Motor neuron (in vitro differentiated cells): ENCODE measurements around the gene TF. TPM values are rescaled to one million over a fixed set of nuclear protein-coding genes. Genes with fewer than 3 reads are reported as not detected.
"Not testable (repeated sequence)": the region's sequence is repeated elsewhere in the genome, so short reads cannot be mapped to it uniquely, and the experiment has no call there.

Experiments used
- ATAC-seq, 8 experiments: fragments of 200-7000 bp; cut with Tn5 transposase; replicated peaks in 6 of 8; 2 replicates each; pipeline ENCODE4 v1.8.0; 2021; ENCODE audit warnings: mild to moderate bottlenecking in 8 of 8, moderate library complexity in 8 of 8
- H3K27ac ChIP-seq, 2 donors: fragments of 250-450 bp; sonication (Bioruptor Pico); 2 replicates each; pipeline ENCODE4 v1.9.0; 2021; ENCODE audit warnings: antibody characterized with exemption in 2 of 2, mild to moderate bottlenecking in 2 of 2, moderate library complexity in 1 of 2
- H3K4me1 ChIP-seq, 2 donors: fragments of 250-450 bp; sonication (Bioruptor Pico); replicated peaks in 1 of 2; 2 replicates each; pipeline ENCODE4 v1.6.1; 2021; ENCODE audit warnings: antibody characterized with exemption in 2 of 2, mild to moderate bottlenecking in 2 of 2, moderate library complexity in 1 of 2
- H3K4me3 ChIP-seq, 5 donors: fragments of 250-450 bp; sonication (Bioruptor Pico); 2 replicates each; pipeline ENCODE4 v1.9.0; 2021; ENCODE audit warnings: antibody characterized with exemption in 5 of 5, mild to moderate bottlenecking in 5 of 5, moderate library complexity in 4 of 5
- WGBS, 10 experiments: fragments of 450-650 bp; shearing (Covaris generic); methylation state at CpG; one replicate each; pipeline ENCODE4 v1.0.0; 2022; 5-methylcytosine and 5-hydroxymethylcytosine counted together
- in situ Hi-C, 9 experiments: fragments of 400-800 bp; cut with MboI; loops; one replicate each; pipeline ENCODE4 v1.15.0; 2021; ENCODE audit warnings: low sequenced_read_pairs in 9 of 9, low pct_unique_long_range_greater_than_20kb in 2 of 9; ENCODE audit not compliant: unreplicated experiment in 9 of 9
- total RNA-seq, 8 experiments: library from RNA; unstranded; fragments of 300-600 nt; gene quantifications; 2 replicates each; pipeline versions ENCODE4 v1.2.3 to v1.2.4, GENCODE V29; 2022

The TF gene
- total RNA-seq, 8 experiments from 2014 or later: 0.58 to 56.3 (median 2.0) TPM

DNA sequence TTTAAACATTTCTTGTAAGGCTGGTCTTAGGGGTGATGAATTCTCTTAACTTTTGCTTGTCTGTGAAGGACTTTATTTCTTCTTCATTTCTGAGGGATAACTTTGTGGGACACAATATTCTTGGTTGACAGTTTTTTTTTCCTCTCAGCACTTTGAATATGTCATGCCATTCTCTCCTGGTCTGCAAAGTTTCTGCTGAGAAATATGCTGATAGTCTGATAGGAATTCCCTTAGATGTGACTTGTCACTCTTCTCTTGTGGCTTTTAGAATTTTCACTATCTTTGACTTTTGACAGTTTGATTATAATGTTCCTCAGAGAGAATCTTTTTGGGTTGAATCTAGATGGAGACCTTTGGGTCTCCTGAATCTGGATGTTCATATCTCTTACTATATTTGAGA, 23.3 kb upstream of the TF start:
- no peak for ATAC-seq
- Histone ChIP-seq H3K4me1 (no peaks in the 10 kb centered on the region), H3K4me3 (no peak overlapping the region), H3K27ac (no peak overlapping the region)
- in situ Hi-C loops: no loop called here

- Histone ChIP-seq H3K4me1 (no peaks in the 10 kb centered on the region), H3K4me3 (no peak overlapping the region), H3K27ac (no peak overlapping the region)
- in situ Hi-C loops: no loop called here
- ATAC-seq: no peak
Measured at GRCh38 chr3:133730993-133731392, 15.2 kb upstream of the TF start.

GRCh38 chr3:133732231-133732630, 14.0 kb upstream of the TF start:
- H3K4me1 ChIP-seq, ATAC-seq, in situ Hi-C loops, H3K27ac ChIP-seq, H3K4me3 ChIP-seq: not testable (repeated sequence)
- 44 to 100% (median 90%) methylated on average over 1 to 5 of the region's 6 CpGs; no CpG with 5 or more reads in 2 of the 10 experiments for WGBS, 10 experiments

- no peaks in the 10 kb centered on the region for H3K4me1 ChIP-seq
- ATAC-seq: no peak
- H3K4me3 ChIP-seq: no peak overlapping the region
- WGBS, 10 experiments: 0 to 100% (median 20%) methylated on average over 1 to 3 of the region's 4 CpGs; no CpG with 5 or more reads in 3 of the 10 experiments
- in situ Hi-C loops: no loop called here
- no peak overlapping the region for H3K27ac ChIP-seq
Measured at GRCh38 chr3:133733226-133733625, 13.0 kb upstream of the TF start.

DNA sequence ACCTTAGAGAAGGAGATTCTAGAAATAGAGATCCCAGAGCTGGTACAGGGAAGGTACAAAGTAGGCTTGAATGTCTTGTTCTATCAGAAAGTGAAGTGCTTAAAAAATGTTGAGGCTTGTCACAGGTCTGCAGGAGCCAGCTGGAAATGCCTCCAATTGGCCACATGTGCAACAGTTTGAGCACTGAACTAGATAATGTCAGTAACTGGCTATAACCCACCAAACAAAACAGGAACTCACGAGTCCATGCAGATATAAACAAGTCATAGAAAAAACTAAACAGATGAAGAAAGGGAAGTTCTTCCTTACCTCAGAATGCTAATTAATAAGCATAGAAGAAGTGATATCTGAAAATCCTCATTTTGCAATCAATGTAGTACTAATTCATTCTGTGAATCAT, 11.9 kb upstream of the TF start:
- no peak overlapping the region for H3K27ac ChIP-seq
- WGBS, 10 experiments: 0 to 89% (median 50%) methylated on average over 1 of the region's 1 CpG; no CpG with 5 or more reads in 2 of the 10 experiments
- H3K4me3 ChIP-seq: no peak overlapping the region
- in situ Hi-C loops: no loop called here
- no peaks in the 10 kb centered on the region for H3K4me1 ChIP-seq
- ATAC-seq: no peak

DNA sequence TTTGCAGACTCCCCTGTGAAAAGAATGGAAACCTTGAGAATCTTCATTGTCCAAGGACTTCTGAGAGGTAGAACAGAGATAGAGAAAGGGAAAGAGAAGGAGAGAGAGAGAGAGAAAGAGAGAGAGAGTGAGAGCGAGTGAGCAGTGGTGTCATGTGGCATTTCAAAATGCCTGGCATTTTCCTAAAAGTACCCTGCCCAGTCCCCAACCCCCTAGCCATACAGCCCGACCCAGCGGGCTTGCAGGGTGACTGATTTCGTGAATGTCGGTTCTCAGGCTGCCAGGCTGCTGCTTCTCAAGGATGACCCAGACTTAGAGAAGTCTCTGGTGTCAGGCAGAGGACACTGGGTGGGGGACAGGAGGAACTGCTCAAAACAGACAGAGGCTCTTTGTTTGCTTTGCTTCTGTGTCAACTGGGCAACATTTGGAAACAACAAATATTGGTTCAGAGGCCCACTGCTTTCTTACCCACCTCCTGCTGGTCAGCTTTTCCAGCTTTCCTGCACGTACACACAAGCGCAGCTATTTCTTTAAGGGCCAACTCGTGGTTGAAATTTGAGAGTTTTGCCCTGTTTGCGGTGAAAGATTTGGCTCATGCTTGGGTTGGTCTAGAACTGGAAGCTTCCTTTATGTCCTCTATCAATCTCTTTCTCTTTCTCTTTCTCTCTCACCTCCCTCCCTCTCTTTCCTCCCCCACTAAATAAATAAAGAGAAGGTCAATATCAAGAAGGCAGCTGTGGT, 3.7 kb upstream of the TF start:
- Histone ChIP-seq H3K4me3 (no peak overlapping the region), H3K27ac (no peak overlapping the region), H3K4me1 (no peaks in the 10 kb centered on the region)
- peak in 5 of 8 experiments; percentile 36 to 81 (median 51) for ATAC-seq
- in situ Hi-C loops: no loop called here
- 8 to 78% (median 40%) methylated on average over 2 to 9 of the region's 9 CpGs; no CpG with 5 or more reads in 3 of the 10 experiments for WGBS, 10 experiments

- 7 to 100% (median 76%) methylated on average over 1 to 5 of the region's 5 CpGs; no CpG with 5 or more reads in 2 of the 10 experiments for WGBS, 10 experiments
- no peak overlapping the region for H3K27ac ChIP-seq
- H3K4me1 ChIP-seq: no peaks in the 10 kb centered on the region
- no peak overlapping the region for H3K4me3 ChIP-seq
- in situ Hi-C loops: no loop called here
- ATAC-seq: no peak
Measured at GRCh38 chr3:133744241-133744640, 2.0 kb upstream of the TF start.

- no peaks in the 10 kb centered on the region for H3K4me1 ChIP-seq
- no peak for ATAC-seq
- H3K27ac ChIP-seq: no peak overlapping the region
- WGBS, 10 experiments: 39 to 100% (median 80%) methylated on average over 1 to 4 of the region's 4 CpGs; no CpG with 5 or more reads in 1 of the 10 experiments
- in situ Hi-C loops: no loop called here
- H3K4me3 ChIP-seq: no peak overlapping the region
Measured at GRCh38 chr3:133745108-133745507, 1.1 kb upstream of the TF start.

DNA sequence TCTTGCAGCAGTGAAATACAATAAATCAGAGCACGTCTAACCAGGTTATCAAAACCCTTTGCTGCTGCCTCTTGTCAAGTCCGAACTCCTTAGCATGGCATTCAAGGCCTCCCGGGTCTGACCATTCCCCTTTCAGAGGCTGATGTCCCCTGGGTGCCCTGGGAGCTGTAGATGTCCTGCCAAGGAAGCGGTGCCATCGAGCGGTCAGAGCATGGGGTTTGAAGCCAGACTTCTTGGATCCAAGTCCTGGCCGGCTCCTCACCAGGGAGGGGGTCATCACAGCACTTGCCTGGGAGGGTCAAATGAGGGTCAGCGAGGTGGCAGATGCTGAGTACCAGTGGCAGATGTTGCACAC, 496 bp downstream of the TF start:
- 0 to 100% (median 70%) methylated on average over 1 to 6 of the region's 8 CpGs; no CpG with 5 or more reads in 3 of the 10 experiments for WGBS, 10 experiments
- H3K27ac ChIP-seq: no peak overlapping the region
- H3K4me3 ChIP-seq: no peak overlapping the region
- in situ Hi-C loops: no loop called here
- H3K4me1 ChIP-seq: no peaks in the 10 kb centered on the region
- ATAC-seq: peak in 2 of 8 experiments; percentile 5 to 14

- in situ Hi-C loops: no loop called here
- no peaks in the 10 kb centered on the region for H3K4me1 ChIP-seq
- WGBS, 10 experiments: 67 to 100% methylated on average over 1 of the region's 1 CpG; no CpG with 5 or more reads in 8 of the 10 experiments
- H3K27ac ChIP-seq: no peak overlapping the region
- no peak for ATAC-seq
- no peak overlapping the region for H3K4me3 ChIP-seq
Measured at GRCh38 chr3:133747373-133747772, 1.2 kb downstream of the TF start.

DNA sequence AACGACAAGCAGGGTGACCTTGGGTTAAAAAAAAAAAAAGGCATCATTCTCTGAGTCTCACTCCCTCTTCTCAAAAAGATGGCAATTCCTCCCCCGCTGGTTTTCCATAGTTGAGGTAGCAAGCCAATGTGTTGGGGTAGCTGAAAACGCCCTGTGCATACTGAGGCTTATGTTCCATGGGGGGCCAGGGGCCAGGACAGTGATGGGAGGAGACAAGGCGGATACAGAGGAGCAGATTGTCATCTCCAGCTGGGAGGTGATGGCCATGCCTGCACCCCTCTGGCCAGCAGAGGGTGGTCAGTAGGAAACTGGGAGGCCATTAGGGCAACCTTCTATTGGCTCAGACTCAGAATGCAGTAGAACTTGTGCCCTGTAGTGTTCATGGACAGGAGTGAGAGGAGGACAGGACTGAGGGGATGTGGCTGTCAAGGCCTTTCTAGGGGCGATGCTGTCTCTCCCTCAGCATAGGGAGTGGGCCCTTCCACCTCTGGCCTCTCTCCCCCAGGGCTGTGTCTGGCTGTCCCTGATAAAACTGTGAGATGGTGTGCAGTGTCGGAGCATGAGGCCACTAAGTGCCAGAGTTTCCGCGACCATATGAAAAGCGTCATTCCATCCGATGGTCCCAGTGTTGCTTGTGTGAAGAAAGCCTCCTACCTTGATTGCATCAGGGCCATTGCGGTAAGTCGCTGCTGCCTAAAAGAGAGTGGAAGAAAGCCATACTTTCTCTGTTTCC, 1.9 kb downstream of the TF start:
- 0 to 100% (median 90%) methylated on average over 2 to 6 of the region's 12 CpGs; no CpG with 5 or more reads in 3 of the 10 experiments for WGBS, 10 experiments
- Histone ChIP-seq H3K27ac (no peak overlapping the region), H3K4me1 (no peaks in the 10 kb centered on the region), H3K4me3 (no peak overlapping the region)
- in situ Hi-C loops: no loop called here
- ATAC-seq: no peak

- ATAC-seq: no peak
- Histone ChIP-seq H3K4me3 (no peak overlapping the region), H3K27ac (no peak overlapping the region), H3K4me1 (no peaks in the 10 kb centered on the region)
- in situ Hi-C loops: no loop called here
- WGBS, 10 experiments: 0 to 83% (median 71%) methylated on average over 1 to 6 of the region's 6 CpGs; no CpG with 5 or more reads in 3 of the 10 experiments
Measured at GRCh38 chr3:133749427-133750258, 3.5 kb downstream of the TF start.

DNA sequence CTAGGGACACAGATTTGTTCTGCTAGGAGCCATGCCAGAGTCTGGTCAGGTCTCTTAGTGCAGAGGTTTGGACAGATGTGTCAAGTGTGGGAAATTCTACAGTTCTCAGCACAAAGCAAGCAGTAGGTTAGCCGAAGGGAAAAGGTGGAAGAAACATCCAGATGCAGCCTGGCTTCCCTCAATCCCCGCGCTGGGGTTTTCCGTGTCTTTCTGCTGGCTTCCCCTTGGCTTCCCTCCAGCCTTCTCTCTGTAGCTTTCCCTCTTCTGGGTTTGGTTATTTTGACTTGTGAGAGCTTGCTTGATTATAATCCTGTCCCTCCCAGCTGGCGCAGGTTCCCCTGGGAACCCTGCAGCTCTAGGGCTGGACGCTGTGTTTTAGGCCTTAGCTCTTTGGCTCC, 4.1 kb downstream of the TF start:
- Histone ChIP-seq H3K27ac (no peak overlapping the region), H3K4me1 (no peaks in the 10 kb centered on the region), H3K4me3 (no peak overlapping the region)
- in situ Hi-C loops: no loop called here
- 0 to 86% (median 65%) methylated on average over 1 to 4 of the region's 6 CpGs; no CpG with 5 or more reads in 4 of the 10 experiments for WGBS, 10 experiments
- ATAC-seq: peak in 1 of 8 experiments; percentile 79
